GM18505 (cell line): Measurements from ENCODE around the gene TMEM161A.
"Not testable (repeated sequence)": the region's sequence is repeated elsewhere in the genome, so short reads cannot be mapped to it uniquely, and the experiment has no call there.

ENCODE experiments used
- ATAC-seq: cut with Tn5 transposase; IDR thresholded peaks from one replicate; pipeline ENCODE4 v1.9.1; 2021; ENCODE audit not compliant: unreplicated experiment
- POLR2A ChIP-seq: IDR thresholded peaks from 4 replicates; pipeline ENCODE4 v1.6.1; 2011; ENCODE audit warnings: borderline replicate concordance; ENCODE audit not compliant: insufficient read depth, insufficient read length; ENCODE audit errors: extremely low read depth

Gene TMEM161A

DNA sequence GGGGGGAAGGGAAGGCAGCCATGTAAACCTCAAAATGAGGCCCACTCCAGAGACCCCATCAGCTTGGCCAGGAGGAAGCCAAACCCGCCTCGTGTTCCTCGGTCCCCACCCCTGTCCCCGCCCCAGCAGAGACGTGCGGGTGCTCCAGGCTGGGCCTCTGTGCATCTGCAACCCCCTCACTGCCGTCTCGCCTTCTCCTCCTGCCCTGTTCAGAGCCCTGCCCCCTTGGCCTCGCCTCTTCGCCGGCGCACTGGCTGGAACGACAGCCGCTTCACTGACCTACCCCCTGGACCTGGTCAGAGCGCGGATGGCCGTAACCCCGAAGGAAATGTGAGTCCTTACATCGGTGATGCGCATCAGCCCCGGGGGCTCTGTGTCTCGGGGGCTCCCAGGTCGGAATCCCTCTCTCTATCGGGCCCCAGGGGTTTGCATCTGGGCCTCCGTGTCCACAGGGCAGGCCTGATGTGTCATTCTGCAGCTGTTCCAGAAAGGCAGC is 32.2 kb downstream of the TMEM161A start:
- ATAC-seq = no peak
- no peak for TF ChIP-seq POLR2A

DNA sequence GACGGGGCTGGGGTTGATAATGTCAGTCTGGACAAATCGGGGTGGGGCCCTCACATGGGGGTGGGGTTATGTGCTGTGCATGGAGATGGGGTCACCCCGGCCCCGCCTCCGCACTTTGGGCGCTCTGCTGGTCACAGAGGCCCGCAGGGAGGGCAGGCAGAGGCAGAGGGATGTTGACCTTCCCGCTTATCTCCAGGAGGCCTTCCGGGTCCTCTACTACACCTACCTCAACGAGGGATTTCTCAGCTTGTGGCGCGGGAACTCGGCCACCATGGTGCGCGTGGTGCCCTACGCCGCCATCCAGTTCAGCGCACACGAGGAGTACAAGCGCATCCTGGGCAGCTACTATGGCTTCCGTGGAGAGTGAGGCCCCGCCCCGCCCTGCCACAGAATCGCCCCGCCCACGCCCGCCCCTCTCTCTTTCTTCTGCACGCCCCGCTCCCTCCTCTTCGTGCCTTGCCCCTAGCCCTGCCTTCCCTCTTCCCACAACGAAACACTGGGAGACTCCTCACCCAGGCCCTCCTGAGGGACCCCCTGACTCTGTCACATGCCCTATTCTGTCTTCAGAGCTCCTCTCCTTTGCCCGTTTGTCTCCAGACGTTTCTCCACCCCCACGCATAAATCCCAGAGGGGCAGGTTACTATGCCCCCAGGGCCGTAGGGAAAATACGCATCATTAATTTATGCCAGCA is 32.8 kb downstream of the TMEM161A start:
- ATAC-seq = no peak
- no peak for TF ChIP-seq POLR2A

DNA sequence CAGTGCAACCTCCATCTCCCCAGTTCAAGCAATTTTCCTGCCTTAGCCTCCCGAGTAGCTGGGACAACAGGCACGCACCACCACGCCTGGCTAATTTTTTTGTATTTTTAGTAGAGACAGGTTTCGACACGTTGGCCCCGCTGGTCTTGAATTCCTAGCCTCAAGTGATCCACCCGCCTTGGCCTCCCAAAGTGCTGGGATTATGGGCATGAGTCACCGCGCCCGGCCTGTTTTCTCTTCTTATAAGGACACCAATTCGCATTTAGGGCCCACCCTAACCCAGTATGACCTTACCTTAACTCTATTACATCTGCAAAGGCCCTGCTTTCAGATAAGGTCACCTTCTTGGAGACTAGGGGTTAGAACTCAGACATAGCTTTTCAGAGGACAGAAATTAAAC is 35.1 kb downstream of the TMEM161A start:
- TF ChIP-seq POLR2A = no peak
- no peak for ATAC-seq

DNA sequence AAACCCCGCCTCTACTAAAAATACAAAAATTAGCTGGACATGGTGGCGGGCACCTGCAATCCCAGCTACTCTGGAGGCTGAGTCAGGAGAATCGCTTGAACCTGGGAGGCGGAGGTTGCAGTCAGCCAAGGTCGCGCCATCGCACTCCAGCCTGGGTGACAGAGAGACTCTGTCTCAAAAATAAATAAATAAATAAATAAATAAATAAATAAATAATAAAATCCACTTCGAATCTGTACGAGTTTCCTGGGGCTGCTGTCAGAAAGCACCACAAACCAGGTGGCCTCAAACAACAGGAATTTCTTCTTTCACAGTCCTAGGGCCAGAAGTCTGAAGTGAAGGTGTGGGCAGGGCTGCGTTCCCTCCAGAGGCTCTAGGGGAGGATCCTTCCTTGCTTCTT is 35.7 kb downstream of the TMEM161A start:
- not testable (repeated sequence) for ATAC-seq

DNA sequence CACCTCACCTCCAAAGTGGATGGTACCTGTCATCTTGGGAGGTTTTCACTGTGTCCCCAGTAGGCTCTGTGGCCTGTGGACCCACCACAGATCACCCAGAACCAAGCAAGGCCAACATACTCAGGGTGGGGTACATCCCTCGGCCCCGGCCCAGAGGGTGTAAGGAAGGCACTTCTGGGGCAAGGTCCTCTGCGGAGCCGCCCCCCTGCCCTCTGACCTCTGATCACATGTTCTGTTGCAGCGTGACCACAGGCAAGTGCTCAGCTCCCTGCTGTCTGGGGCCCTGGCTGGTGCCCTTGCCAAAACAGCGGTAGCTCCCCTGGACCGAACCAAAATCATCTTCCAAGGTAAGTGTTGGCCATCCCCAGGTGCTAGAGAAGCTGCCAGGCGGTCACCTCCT is 36.7 kb downstream of the TMEM161A start:
- ATAC-seq = no peak
- no peak for TF ChIP-seq POLR2A

DNA sequence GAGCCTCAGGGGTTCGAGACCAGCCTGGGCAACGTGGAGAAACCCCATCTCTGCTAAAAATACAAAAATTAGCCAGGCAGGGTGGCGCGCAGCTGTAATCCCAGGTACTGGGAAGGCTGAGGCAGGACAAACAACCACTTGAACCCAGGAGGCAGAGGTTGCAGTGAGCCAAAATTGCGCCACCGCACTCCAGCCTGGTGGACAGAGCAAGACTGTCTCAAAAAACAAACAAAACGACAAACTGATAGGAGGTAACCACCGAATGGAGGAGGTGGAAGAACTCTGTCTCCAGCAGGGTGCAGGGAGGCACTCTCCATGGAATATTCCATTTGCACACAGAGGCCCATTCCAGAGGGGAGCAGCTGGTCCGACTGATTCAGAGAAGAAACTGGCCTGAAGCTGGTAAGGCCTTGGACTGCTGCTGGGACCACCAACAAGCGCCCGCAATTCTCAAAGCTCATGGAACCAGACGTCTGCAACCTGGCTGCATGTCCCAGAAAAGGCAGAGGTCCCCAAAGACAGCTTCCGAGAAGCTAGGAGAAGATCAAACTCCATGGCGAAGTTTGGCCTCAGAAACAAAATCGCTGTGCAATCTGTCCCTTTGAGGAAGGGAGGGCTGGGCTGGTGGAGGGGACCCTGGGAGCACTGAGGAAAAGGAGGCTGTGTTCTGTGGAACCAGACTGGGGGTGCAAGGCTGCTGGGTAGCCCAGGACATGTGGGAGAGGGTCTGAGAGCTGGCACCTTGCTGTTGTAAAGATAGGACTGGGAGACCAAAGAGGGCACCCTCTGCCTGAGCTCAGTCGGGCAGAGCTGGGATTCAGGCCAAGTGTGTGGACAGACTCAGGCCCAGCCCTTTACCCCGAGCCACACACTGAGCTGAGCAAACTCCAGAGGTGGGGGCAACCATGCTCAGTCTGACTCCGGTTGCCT is 39.3 kb downstream of the TMEM161A start:
- no peak for ATAC-seq
- TF ChIP-seq POLR2A = no peak

DNA sequence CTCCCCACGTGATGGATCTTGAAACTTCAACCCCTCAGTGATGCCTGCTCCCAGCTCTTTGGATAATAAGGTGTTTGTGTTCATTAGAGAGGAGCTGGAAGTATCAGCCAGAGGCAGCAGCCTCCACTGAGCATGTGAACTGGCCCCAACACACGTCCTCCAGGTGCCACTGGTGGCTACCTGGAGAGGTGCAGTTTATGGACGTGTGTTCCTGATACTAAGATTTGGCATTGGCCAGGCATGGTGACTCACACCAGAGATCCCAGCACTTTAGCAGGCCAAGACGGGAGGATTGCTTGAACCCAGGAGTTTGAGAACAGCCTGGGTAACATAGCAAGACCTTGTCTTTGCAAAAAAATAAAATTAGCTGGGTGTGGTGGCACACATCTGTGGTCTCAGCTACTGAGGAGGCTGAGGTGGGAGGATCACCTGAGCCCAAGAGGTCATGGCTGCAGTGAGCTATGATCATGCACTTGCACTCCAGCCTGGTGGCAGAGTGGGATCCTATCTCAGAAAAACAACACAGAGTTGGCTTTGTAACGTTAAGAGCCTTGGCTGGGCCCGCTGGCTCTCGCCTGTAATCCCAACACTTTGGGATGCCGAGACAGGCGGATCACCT is 40.1 kb downstream of the TMEM161A start:
- no peak for ATAC-seq
- TF ChIP-seq POLR2A = no peak

DNA sequence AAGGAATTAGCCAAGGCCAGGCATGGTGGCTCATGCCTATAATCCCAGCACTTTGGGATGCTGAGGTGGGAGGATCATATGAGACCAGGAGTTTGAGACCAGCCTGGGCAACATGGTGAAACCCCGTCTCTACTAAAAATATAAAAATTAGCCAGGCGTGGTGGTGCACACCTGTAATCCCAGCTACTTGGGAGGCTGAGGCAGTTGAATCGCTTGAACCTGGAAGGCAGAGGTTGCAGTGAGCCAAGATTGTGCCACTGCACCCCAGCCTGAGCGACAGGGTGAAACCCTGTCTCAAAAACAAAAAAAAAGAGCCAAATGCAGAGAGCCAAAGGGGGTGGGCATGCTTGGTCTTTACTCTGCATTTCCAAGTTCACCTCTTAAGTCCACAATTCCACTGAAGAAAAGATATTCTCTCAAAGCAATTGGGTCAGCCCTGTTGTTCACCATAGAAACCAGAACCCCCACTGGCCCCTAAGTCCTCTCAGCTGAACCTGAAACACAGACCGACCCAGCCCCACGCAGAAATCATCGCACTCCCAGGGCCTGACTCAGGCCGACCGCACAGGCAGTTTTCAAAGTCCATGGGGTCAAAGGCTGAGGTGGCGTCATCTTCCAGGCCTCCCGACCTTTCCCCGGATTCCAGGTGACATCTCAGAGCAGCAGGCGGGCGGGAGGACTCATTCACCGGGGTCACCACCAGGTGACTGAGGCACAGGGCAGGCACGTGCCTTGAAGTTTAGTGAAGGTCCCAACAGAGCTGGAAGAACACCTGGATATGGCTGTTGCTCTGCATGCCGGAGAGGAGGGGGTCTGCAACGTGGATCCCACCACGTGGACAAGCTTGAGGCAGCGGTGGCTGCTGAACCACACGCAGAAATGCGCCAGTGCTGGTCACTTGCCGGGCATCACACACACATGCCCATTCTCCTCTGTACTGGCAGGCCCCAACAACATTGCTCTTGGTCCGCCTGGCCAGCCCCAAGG is 41.3 kb downstream of the TMEM161A start:
- TF ChIP-seq POLR2A = no peak

DNA sequence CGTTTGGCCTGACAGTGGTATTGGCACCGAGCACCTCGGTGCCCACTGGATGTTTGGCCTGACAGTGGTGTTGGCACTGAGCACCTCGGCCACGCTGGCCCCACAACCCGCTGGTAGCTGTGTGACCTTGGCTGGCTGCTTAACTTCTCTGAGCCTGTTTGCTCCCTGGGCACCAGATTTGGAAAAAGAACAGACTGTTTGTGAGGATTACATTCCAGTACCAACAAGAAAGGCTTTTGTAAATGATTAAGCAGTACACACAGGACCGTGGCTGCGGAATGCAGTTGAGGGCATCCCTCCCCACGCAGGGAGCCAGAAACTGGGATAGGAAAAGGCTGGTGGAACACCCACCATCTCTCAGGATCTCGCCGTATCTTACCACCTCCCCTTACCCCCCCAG is 42.6 kb downstream of the TMEM161A start:
- TF ChIP-seq POLR2A = no peak
- no peak for ATAC-seq

More for the DNA sequence above, 41.3 kb downstream of the TMEM161A start:
- ATAC-seq = no peak

DNA sequence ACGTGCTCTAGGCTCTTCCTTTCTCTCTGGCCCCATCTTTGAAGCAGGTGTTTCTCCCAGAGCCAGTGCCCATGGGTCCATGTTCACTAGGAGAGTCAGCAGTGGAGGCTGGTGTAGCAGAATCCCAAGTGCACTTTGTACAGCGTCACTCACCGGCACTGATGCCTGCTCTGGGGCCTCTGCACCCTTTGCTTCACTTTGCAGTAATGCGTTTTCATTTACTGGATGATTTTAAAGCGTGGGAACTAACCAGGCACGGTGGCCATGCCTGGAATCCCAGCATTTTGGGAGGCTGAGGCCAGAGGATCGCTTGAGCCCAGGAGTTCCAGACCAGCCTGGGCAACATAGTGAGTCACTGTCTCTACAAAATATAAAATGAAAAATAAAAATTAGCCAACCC is 43.8 kb downstream of the TMEM161A start:
- TF ChIP-seq POLR2A = no peak
- no peak for ATAC-seq

DNA sequence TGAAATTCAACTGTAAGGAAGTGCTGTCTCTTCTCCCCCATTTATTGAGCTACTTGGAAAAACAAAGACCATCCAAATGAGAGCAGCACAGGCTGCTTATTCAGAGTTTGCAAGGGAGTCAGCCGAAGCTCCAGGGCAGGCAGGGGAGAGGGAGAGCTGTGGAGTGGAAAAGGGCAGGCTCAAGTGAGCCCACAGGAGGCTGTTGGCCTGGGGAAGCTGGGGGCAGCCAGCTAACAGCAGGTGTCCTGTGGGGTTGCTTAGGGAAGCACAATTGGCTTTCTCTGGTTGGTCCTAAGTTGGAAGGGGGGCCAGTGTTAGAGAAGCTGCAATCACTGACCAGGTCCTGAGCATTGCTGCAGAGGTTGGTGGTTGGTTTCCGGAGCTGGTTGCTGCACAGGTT is 50.6 kb downstream of the TMEM161A start:
- no peak for ATAC-seq
- TF ChIP-seq POLR2A = no peak

DNA sequence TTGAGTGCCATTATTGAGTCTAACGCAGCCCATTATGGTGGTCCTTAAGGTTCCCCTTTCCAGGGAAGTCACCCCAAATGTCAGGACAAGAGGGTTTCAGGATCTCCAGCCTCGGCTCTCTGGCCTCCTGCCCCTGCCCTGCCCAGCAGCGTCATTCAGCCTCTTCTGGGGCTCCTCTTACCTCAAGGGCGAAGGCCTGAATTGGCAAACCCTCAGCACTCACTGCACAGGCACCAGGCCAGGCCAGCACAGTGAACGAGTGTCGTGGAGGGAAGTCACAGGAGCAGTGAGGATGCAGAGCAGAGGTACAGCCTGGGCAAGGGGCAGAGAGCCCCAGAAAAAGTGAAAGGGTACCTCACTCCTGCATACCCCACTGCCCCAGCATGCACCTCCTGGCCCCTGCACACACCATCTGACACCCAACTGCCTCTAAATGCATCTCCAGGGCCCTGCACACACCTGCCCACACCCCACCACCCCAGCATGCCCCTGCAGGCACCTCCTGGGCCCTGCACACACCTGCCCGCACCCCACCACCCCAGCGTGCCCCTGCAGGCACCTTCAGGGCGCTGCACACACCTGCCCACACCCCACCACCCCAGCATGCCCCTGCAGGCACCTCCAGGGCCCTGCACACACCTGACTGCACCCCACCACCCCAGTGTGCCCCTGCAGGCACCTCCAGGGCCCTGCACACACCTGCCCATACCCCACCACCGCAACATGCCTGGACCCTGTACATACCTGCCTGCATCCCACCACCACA is 54.7 kb downstream of the TMEM161A start:
- no peak for ATAC-seq
- no peak for TF ChIP-seq POLR2A
